Caco-2 (cell line): Measurements from ENCODE around the gene ADAMTS15. TPM values are rescaled to one million over a fixed set of nuclear protein-coding genes. Genes with fewer than 3 reads are reported as not detected.

ENCODE experiments used
- BruUV-seq: library from RNA; stranded (reverse); fragments of 400-500 nt; replicated peaks from 2 replicates; lab custom pipeline; 2021; lab: Mats Ljungman, UMichigan
- CTCF ChIA-PET: fragments of 300-600 bp; sonication (Branson Sonifier 250); formaldehyde crosslinking; loops from one replicate; lab custom pipeline; 2022; ENCODE audit warnings: antibody characterized with exemption; lab: Charles Lee
- POLR2A ChIA-PET: fragments of 300-600 bp; sonication (Branson Sonifier 250); formaldehyde crosslinking; loops from one replicate; lab custom pipeline; 2022; ENCODE audit warnings: antibody characterized with exemption; lab: Charles Lee
- DNase-seq, 2 experiments: peaks; one replicate each; pipeline versions ENCODE4 v3.0.0 to v3.0.0-alpha.2; 2020 to 2022
- H3K27me3 ChIP-seq: replicated peaks from 2 replicates; pipeline ENCODE4 v1.6.0; 2011; ENCODE audit warnings: low read length; ENCODE audit not compliant: control insufficient read depth, insufficient read depth
- H3K36me3 ChIP-seq: 2 replicates; pipeline ENCODE4 v1.5.1; 2011; ENCODE audit warnings: low read length; ENCODE audit not compliant: control insufficient read depth, insufficient read depth
- H3K4me1 ChIP-seq: fragments of 250-450 bp; sonication (Bioruptor Pico); 2 replicates; pipeline ENCODE4 v1.5.1; 2020; ENCODE audit warnings: mild to moderate bottlenecking
- H3K4me3 ChIP-seq: 2 replicates; pipeline ENCODE4 v1.5.1; 2011; ENCODE audit warnings: low read depth, mild to moderate bottlenecking, control low read depth, low read length
- H3K9me3 ChIP-seq: fragments of 250-450 bp; sonication (Bioruptor Pico); 2 replicates; pipeline ENCODE4 v1.5.1; 2020; ENCODE audit warnings: mild to moderate bottlenecking, moderate library complexity
- H3K27ac Mint-ChIP-seq: one replicate; pipeline ENCODE4 v1.8.0; 2022; ENCODE audit warnings: mixed read lengths; ENCODE audit not compliant: unreplicated experiment
- H3K27me3 Mint-ChIP-seq: one replicate; pipeline ENCODE4 v1.8.0; 2022; ENCODE audit warnings: mixed read lengths; ENCODE audit not compliant: insufficient read depth, unreplicated experiment
- H3K36me3 Mint-ChIP-seq: one replicate; pipeline ENCODE4 v1.8.0; 2022; ENCODE audit warnings: mild to moderate bottlenecking, mixed read lengths; ENCODE audit not compliant: insufficient read depth, unreplicated experiment
- H3K4me1 Mint-ChIP-seq: one replicate; pipeline ENCODE4 v1.8.0; 2022; ENCODE audit warnings: low read depth, mixed read lengths; ENCODE audit not compliant: unreplicated experiment
- H3K4me3 Mint-ChIP-seq: one replicate; pipeline ENCODE4 v1.8.0; 2022; ENCODE audit warnings: mild to moderate bottlenecking, moderate library complexity, mixed read lengths; ENCODE audit not compliant: unreplicated experiment
- H3K9me3 Mint-ChIP-seq: one replicate; pipeline ENCODE4 v1.8.0; 2022; ENCODE audit warnings: mixed read lengths; ENCODE audit not compliant: unreplicated experiment
- CTCF ChIP-seq, 2 experiments: fragments of 200-600 bp in 1 of 2; IDR thresholded peaks; 1 replicate in 1 of 2; 2 replicates in 1 of 2; pipeline versions ENCODE4 v1.5.1 to v1.8.0; 2011 to 2022; ENCODE audit warnings: antibody characterized with exemption in 1 of 2, control low read depth in 1 of 2, inconsistent platforms in 1 of 2, low read depth in 1 of 2, low read length in 1 of 2, mild to moderate bottlenecking in 1 of 2, moderate library complexity in 1 of 2; ENCODE audit not compliant: insufficient read depth in 1 of 2, severe bottlenecking in 1 of 2, unreplicated experiment in 1 of 2
- intact Hi-C: fragments of 100-400 bp; cut with micrococcal nuclease; formaldehyde crosslinking; loops from one replicate; pipeline ENCODE4 v1.10.0; 2022; ENCODE audit not compliant: unreplicated experiment
- total RNA-seq: library from RNA; stranded (reverse); gene quantifications from 2 replicates; pipeline ENCODE4 v1.2.3, GENCODE V29; 2022

The ADAMTS15 gene
- total RNA-seq, 1 experiment from 2014 or later: 0.20 TPM

GRCh38 chr11:130485983-130486382, 37.5 kb downstream of the ADAMTS15 start:
- Histone ChIP-seq H3K36me3 (no peaks in the 10 kb centered on the region), H3K4me1 (peaks cover 7% of the 10 kb centered on the region; the same call in 1 of the 2 replicates), H3K9me3 (no peaks in the 10 kb centered on the region), H3K27me3 (no peaks in the 10 kb centered on the region), H3K4me3 (no peak overlapping the region)
- Mint-ChIP-seq H3K27me3 (peaks cover 6% of the 10 kb centered on the region), H3K4me1 (peaks cover 11% of the 10 kb centered on the region), H3K9me3 (peaks cover 10% of the 10 kb centered on the region), H3K4me3 (no peak overlapping the region), H3K27ac (no peak overlapping the region), H3K36me3 (no peaks in the 10 kb centered on the region)
- CTCF ChIA-PET: no interaction called here
- intact Hi-C loops: no loop called here
- no peak for TF ChIP-seq CTCF (IDR thresholded peaks at IDR 0.05; ENCODE audit: insufficient read depth in 1 of 2, low read depth in 1 of 2, low read length in 1 of 2, severe bottlenecking in 1 of 2, unreplicated experiment in 1 of 2)
- DNase-seq: peak in 1 of 2 experiments; percentile 26
- BruUV-seq: no TSS peak
- POLR2A ChIA-PET: no interaction called here

GRCh38 chr11:130486391-130486836, 38.0 kb downstream of the ADAMTS15 start:
- no TSS peak for BruUV-seq
- Mint-ChIP-seq H3K36me3 (no peaks in the 10 kb centered on the region), H3K9me3 (peaks cover 10% of the 10 kb centered on the region), H3K27me3 (peaks cover 11% of the 10 kb centered on the region), H3K4me3 (no peak overlapping the region), H3K27ac (no peak overlapping the region), H3K4me1 (peaks cover 11% of the 10 kb centered on the region)
- Histone ChIP-seq H3K9me3 (no peaks in the 10 kb centered on the region), H3K4me3 (no peak overlapping the region), H3K36me3 (no peaks in the 10 kb centered on the region), H3K27me3 (no peaks in the 10 kb centered on the region), H3K4me1 (peaks cover 7% of the 10 kb centered on the region; the same call in 1 of the 2 replicates)
- TF ChIP-seq CTCF (IDR thresholded peaks at IDR 0.05; ENCODE audit: insufficient read depth in 1 of 2, low read depth in 1 of 2, low read length in 1 of 2, severe bottlenecking in 1 of 2, unreplicated experiment in 1 of 2): no peak
- intact Hi-C loops: no loop called here
- no peak for DNase-seq
- CTCF ChIA-PET: no interaction called here
- POLR2A ChIA-PET: no interaction called here

- Histone ChIP-seq H3K9me3 (no peaks in the 10 kb centered on the region), H3K27me3 (no peaks in the 10 kb centered on the region), H3K36me3 (no peaks in the 10 kb centered on the region), H3K4me3 (no peak overlapping the region), H3K4me1 (peaks cover 7% of the 10 kb centered on the region; the same call in 1 of the 2 replicates)
- Mint-ChIP-seq H3K9me3 (peaks cover 10% of the 10 kb centered on the region), H3K27me3 (peaks cover 16% of the 10 kb centered on the region), H3K27ac (no peak overlapping the region), H3K4me3 (no peak overlapping the region), H3K36me3 (no peaks in the 10 kb centered on the region), H3K4me1 (peaks cover 11% of the 10 kb centered on the region)
- BruUV-seq: no TSS peak
- ChIA-PET CTCF (no interaction called here), POLR2A (no interaction called here)
- no peak for TF ChIP-seq CTCF (IDR thresholded peaks at IDR 0.05; ENCODE audit: insufficient read depth in 1 of 2, low read depth in 1 of 2, low read length in 1 of 2, severe bottlenecking in 1 of 2, unreplicated experiment in 1 of 2)
- DNase-seq: peak in 1 of 2 experiments; percentile 35
- intact Hi-C loops: no loop called here
Observed at GRCh38 chr11:130486987-130487923, 38.8 kb downstream of the ADAMTS15 start.
